ENCODE data around the gene HTR7. TPM values are rescaled to one million over a fixed set of nuclear protein-coding genes. Genes with fewer than 3 reads are reported as not detected.
"Not testable (repeated sequence)": the region's sequence is repeated elsewhere in the genome, so short reads cannot be mapped to it uniquely, and the experiment has no call there.

The HTR7 gene
- total RNA-seq, result 1 to 10 TPM in 1 of 4 donors, under 1 TPM in 1, not detected in 2; 0.55 to 1.3 TPM

- 4% methylated on average over 33 of the region's 104 CpGs; no CpG with 5 or more reads in 1 of the 2 donors for WGBS, 2 donors (ENCODE audit: low coverage in 1 of 2)
- Histone ChIP-seq H3K36me3 (no peaks in the 10 kb centered on the region), H3K4me3 (peak within 1 kb of the TSS; percentile 59 to 85 (median 64)), H3K4me1 (peaks cover 3 to 13% (median 10%) of the 10 kb centered on the region in 4 donors), H3K9me3 (no peaks in the 10 kb centered on the region), H3K27me3 (peaks cover 81% of the 10 kb centered on the region), H3K27ac (peak within 1 kb of the TSS; percentile 43 to 74 (median 58))
- intact Hi-C loops (cut with DNase I; ENCODE audit: low total_unique reads) (no loop called here), in situ Hi-C loops (cut with MboI; ENCODE audit: low pct_ligation_motif_present in 1 of 4, low pct_unique_long_range_greater_than_20kb in 1 of 4, low sequenced_read_pairs in 3 of 4) (loop anchor here in 1 of 4 donors (25.0 kb wide), 1 partner anchor 1046 kb away; no protein-coding TSS in a partner anchor)
- peak; percentile 57 for DNase-seq
- TF ChIP-seq CTCF (IDR thresholded peaks at IDR 0.05) (peak in 4 of 5 experiments; percentile 32 to 60 (median 46)), POLR2AphosphoS5 (IDR thresholded peaks at IDR 0.05) (no peak)
These were observed at the start of gene HTR7 for GRCh38 chr10:90857635-90858460. HTR7 (minus strand) TSS chr10:90858039; CDS start chr10:90857671, 368 bp downstream.

GRCh38 chr10:90906596-90906995 lies 48.8 kb upstream of the HTR7 start:
- H3K27me3 ChIP-seq, result no peaks in the 10 kb centered on the region
- TF ChIP-seq CTCF (IDR thresholded peaks at IDR 0.05) (no peak), POLR2A (IDR thresholded peaks at IDR 0.05) (no peak), POLR2AphosphoS5 (IDR thresholded peaks at IDR 0.05) (no peak), EP300 (IDR thresholded peaks at IDR 0.05; ENCODE audit: low read depth) (no peak)
- intact Hi-C loops (cut with DNase I; ENCODE audit: low total_unique reads) (no loop called here), in situ Hi-C loops (cut with MboI; ENCODE audit: low pct_ligation_motif_present in 1 of 4, low pct_unique_long_range_greater_than_20kb in 1 of 4, low sequenced_read_pairs in 3 of 4) (loop anchor here in 2 of 4 donors (10.0 to 25.0 kb wide), 2 partner anchors 331 to 348 kb away; no protein-coding TSS in a partner anchor)
- H3K36me3 ChIP-seq, result peaks cover 0 to 7% (median 0%) of the 10 kb centered on the region in 4 donors
- H3K4me1 ChIP-seq, result peaks cover 0 to under 1% (median 0%) of the 10 kb centered on the region in 4 donors
- DNase-seq, result no peak
- no peaks in the 10 kb centered on the region for H3K9me3 ChIP-seq
- WGBS, 2 donors (ENCODE audit: low coverage in 1 of 2), result 77 to 92% methylated on average over 1 of the region's 1 CpG
- H3K4me3 ChIP-seq, result no peak overlapping the region
- H3K27ac ChIP-seq, result no peak overlapping the region

GRCh38 chr10:90905925-90906324 lies 48.1 kb upstream of the HTR7 start:
- DNase-seq, result no peak
- WGBS, 2 donors (ENCODE audit: low coverage in 1 of 2), result 90 to 91% methylated on average over 1 of the region's 1 CpG
- Histone ChIP-seq H3K27me3 (no peaks in the 10 kb centered on the region), H3K4me1 (no peaks in the 10 kb centered on the region), H3K4me3 (no peak overlapping the region), H3K9me3 (no peaks in the 10 kb centered on the region), H3K36me3 (peaks cover 0 to 13% (median 0%) of the 10 kb centered on the region in 4 donors), H3K27ac (no peak overlapping the region)
- in situ Hi-C loops (cut with MboI; ENCODE audit: low pct_ligation_motif_present in 1 of 4, low pct_unique_long_range_greater_than_20kb in 1 of 4, low sequenced_read_pairs in 3 of 4) (loop anchor here in 2 of 4 donors (10.0 to 25.0 kb wide), 2 partner anchors 331 to 349 kb away; no protein-coding TSS in a partner anchor), intact Hi-C loops (cut with DNase I; ENCODE audit: low total_unique reads) (no loop called here)
- TF ChIP-seq EP300 (IDR thresholded peaks at IDR 0.05; ENCODE audit: low read depth), result no peak

- H3K9me3 ChIP-seq; H3K27me3 ChIP-seq; H3K27ac ChIP-seq; DNase-seq; intact Hi-C loops (cut with DNase I; ENCODE audit: low total_unique reads); H3K4me3 ChIP-seq; H3K4me1 ChIP-seq: not testable (repeated sequence)
- H3K36me3 ChIP-seq, result peaks cover 0 to 34% (median 10%) of the 10 kb centered on the region in 4 donors
- 70 to 76% methylated on average over 2 of the region's 2 CpGs for WGBS, 2 donors (ENCODE audit: low coverage in 1 of 2)
- in situ Hi-C loops (cut with MboI; ENCODE audit: low pct_ligation_motif_present in 1 of 4, low pct_unique_long_range_greater_than_20kb in 1 of 4, low sequenced_read_pairs in 3 of 4), result loop anchor here in 1 of 4 donors (25.0 kb wide), 1 partner anchor 365 kb away; no protein-coding TSS in a partner anchor
These were observed 39.1 kb upstream of the HTR7 start for GRCh38 chr10:90896916-90897315.

GRCh38 chr10:90893190-90893589 lies 35.4 kb upstream of the HTR7 start:
- no peaks in the 10 kb centered on the region for H3K4me1 ChIP-seq
- H3K9me3 ChIP-seq, result no peaks in the 10 kb centered on the region
- no peak for DNase-seq
- H3K27ac ChIP-seq, result no peak overlapping the region
- intact Hi-C loops (cut with DNase I; ENCODE audit: low total_unique reads) (no loop called here), in situ Hi-C loops (cut with MboI; ENCODE audit: low pct_ligation_motif_present in 1 of 4, low pct_unique_long_range_greater_than_20kb in 1 of 4, low sequenced_read_pairs in 3 of 4) (loop anchor here in 1 of 4 donors (25.0 kb wide), 1 partner anchor 369 kb away; no protein-coding TSS in a partner anchor)
- peaks cover 0 to 40% (median 14%) of the 10 kb centered on the region in 4 donors for H3K36me3 ChIP-seq
- no peaks in the 10 kb centered on the region for H3K27me3 ChIP-seq
- H3K4me3 ChIP-seq, result no peak overlapping the region
- TF ChIP-seq CTCF (IDR thresholded peaks at IDR 0.05), result no peak
- no peak for TF ChIP-seq EP300 (IDR thresholded peaks at IDR 0.05; ENCODE audit: low read depth)
- TF ChIP-seq POLR2A (IDR thresholded peaks at IDR 0.05), result no peak
- TF ChIP-seq POLR2AphosphoS5 (IDR thresholded peaks at IDR 0.05), result no peak
- 99 to 100% methylated on average over 2 to 3 of the region's 3 CpGs for WGBS, 2 donors (ENCODE audit: low coverage in 1 of 2)

All from transverse colon (tissue), 4 donors.